Measurements from ENCODE around the gene SLC16A3. TPM values are rescaled to one million over a fixed set of nuclear protein-coding genes. Genes with fewer than 3 reads are reported as not detected.

The SLC16A3 gene
- total and polyA plus RNA-seq, 2 of the 4 experiments (the other 2 are of a cell fraction), result 49.1 to 181 TPM

GRCh38 chr17:82200743-82201497 is 27.9 kb upstream of the SLC16A3 start (continued):
- TF ChIP-seq MAZ (IDR thresholded peaks at IDR 0.05; ENCODE audit: borderline replicate concordance, low read depth, low read length) (no peak), CHD1 (IDR thresholded peaks at IDR 0.05; ENCODE audit: low read depth, low read length) (no peak)

- Histone ChIP-seq H3K4ac (ENCODE audit: low read depth, low read length) (no peak overlapping the region), H3K9me3 (ENCODE audit: control insufficient read depth, insufficient read depth, low read length) (no peaks in the 10 kb centered on the region), H3K4me3 (ENCODE audit: insufficient read depth, low read depth, low read length) (no peak overlapping the region), H4K91ac (ENCODE audit: insufficient read depth, low read depth, low read length) (no peak overlapping the region), H3K9ac (ENCODE audit: low read depth, low read length) (no peak overlapping the region), H4K8ac (ENCODE audit: low read depth in 2 of 2, low read length in 2 of 2) (no peak overlapping the region), H2BK20ac (ENCODE audit: low read depth, low read length) (no peak overlapping the region), H2BK5ac (ENCODE audit: low read depth, low read length, poor library complexity, severe bottlenecking) (no peak overlapping the region), H2AFZ (replicated peaks; ENCODE audit: low read length, poor library complexity) (peak overlapping the region; percentile 13), H2BK15ac (ENCODE audit: low read depth, low read length) (no peak overlapping the region), H3K4me1 (ENCODE audit: control insufficient read depth, insufficient read depth, low read length) (peaks cover 11% of the 10 kb centered on the region), H3K23ac (ENCODE audit: low read depth, low read length) (no peak overlapping the region), H4K5ac (ENCODE audit: low read depth, low read length) (no peak overlapping the region), H3K27me3 (ENCODE audit: control insufficient read depth, insufficient read depth, low read length) (no peaks in the 10 kb centered on the region), H3K4me2 (ENCODE audit: low read depth, low read length) (no peak overlapping the region), H3K14ac (replicated peaks; ENCODE audit: low read depth, low read length) (no peak overlapping the region), H3K36me3 (ENCODE audit: control insufficient read depth, insufficient read depth, low read length) (peaks cover 16% of the 10 kb centered on the region), H3K56ac (ENCODE audit: extremely low read depth, insufficient read depth, low read length) (no peak overlapping the region), H2AK5ac (ENCODE audit: low read depth, low read length) (no peak overlapping the region), H3K18ac (ENCODE audit: low read depth, low read length) (no peak overlapping the region), H2BK120ac (ENCODE audit: low read depth, low read length) (no peak overlapping the region), H3K27ac (ENCODE audit: insufficient read depth, low read length) (no peak overlapping the region), H4K20me1 (ENCODE audit: insufficient read depth, low read length) (peaks cover 18% of the 10 kb centered on the region), H2AK9ac (replicated peaks; ENCODE audit: low read depth, low read length, poor library complexity) (no peak overlapping the region), H3K9me1 (ENCODE audit: insufficient read depth, low read length) (peaks cover 9% of the 10 kb centered on the region), H3K79me1 (ENCODE audit: low read depth in 1 of 2, low read length in 2 of 2) (peaks cover 12 to 40% of the 10 kb centered on the region in 2 experiments)
- WGBS, 2 experiments (ENCODE audit: extremely low coverage in 2 of 2, insufficient read length in 1 of 2), result 96% methylated on average over 15 of the region's 23 CpGs; no CpG with 5 or more reads in 1 of the 2 experiments
- ATAC-seq (ENCODE audit: low read depth) (no peak), DNase-seq (no peak)
- in situ Hi-C loops (cut with MboI; ENCODE audit: low sequenced_read_pairs), result no loop called here
- intact Hi-C loops (cut with micrococcal nuclease), result no loop called here
- no TSS peak for BruUV-seq (replicated peaks)
- ChIA-PET POLR2A (ENCODE audit: unreplicated experiment) (no interaction called here), CTCF (no interaction called here)
- dilution Hi-C loops (cut with HindIII; ENCODE audit: low sequenced_read_pairs, unreplicated experiment), result no loop called here
- TF ChIP-seq NFE2L2 (IDR thresholded peaks at IDR 0.05; ENCODE audit: low read depth, low read length), result no peak
- TF ChIP-seq CTCF (conservative IDR thresholded peaks at IDR 0.05; ENCODE audit: low read depth, low read length), result no peak
- no peak for TF ChIP-seq RAD21 (IDR thresholded peaks at IDR 0.05; ENCODE audit: low read length)
- no peak for TF ChIP-seq CEBPB (IDR thresholded peaks at IDR 0.05; ENCODE audit: low read depth, low read length)
- TF ChIP-seq POLR2A (IDR thresholded peaks at IDR 0.05; ENCODE audit: low read depth, low read length), result no peak
- TF ChIP-seq RCOR1 (IDR thresholded peaks at IDR 0.05; ENCODE audit: insufficient replicate concordance, low read length), result no peak
- no peak for TF ChIP-seq FOS (IDR thresholded peaks at IDR 0.05; ENCODE audit: low read depth, low read length)
- no peak for TF ChIP-seq MXI1 (IDR thresholded peaks at IDR 0.05; ENCODE audit: borderline replicate concordance, low read depth, low read length)
- no peak for TF ChIP-seq USF2 (IDR thresholded peaks at IDR 0.05; ENCODE audit: low read depth, low read length)
- no peak for TF ChIP-seq RFX5 (IDR thresholded peaks at IDR 0.05; ENCODE audit: low read depth, low read length)
- TF ChIP-seq CHD1 (IDR thresholded peaks at IDR 0.05; ENCODE audit: low read depth, low read length), result no peak
- no peak for TF ChIP-seq SMC3 (IDR thresholded peaks at IDR 0.05; ENCODE audit: low read depth, low read length)
- TF ChIP-seq BHLHE40 (IDR thresholded peaks at IDR 0.05; ENCODE audit: low read depth, low read length), result no peak
These were observed 27.3 kb upstream of the SLC16A3 start for GRCh38 chr17:82201498-82201910.
